GM19240 (cell line): ENCODE measurements around the gene LRP6.
"Not testable (repeated sequence)": the region's sequence is repeated elsewhere in the genome, so short reads cannot be mapped to it uniquely, and the experiment has no call there.

ENCODE experiments used
- DNase-seq: peaks from one replicate; pipeline ENCODE4 v3.0.0; 2011; ENCODE audit warnings: low spot score; ENCODE audit not compliant: insufficient read length

Gene LRP6

DNA sequence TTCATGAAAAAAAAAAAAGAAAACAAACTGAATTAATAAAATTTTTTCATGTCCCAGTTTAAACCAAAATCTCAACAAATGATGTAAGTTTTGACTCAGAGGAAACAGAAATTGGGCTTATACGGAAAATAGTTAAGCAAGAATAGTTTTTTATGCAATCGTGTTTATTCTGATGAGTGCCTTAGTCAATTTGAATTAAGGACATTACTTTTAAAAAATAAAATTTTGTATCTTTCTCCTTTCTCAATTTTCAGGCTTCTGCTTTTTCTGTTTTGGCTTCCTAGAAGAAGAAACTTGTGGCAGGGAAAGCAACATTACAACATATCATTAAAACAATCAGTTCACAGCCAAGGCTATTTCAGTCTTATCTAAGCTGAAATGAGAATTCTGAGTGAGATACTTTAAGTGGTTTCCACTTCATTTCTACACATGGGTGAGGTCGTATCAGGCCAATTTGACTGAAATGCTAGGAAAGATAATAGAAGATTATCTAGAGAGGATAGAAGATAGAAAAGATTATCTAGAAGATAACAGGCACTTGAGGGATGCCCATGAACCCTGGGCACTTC lies 143.7 kb downstream of the LRP6 start:
- DNase-seq: no peak

DNA sequence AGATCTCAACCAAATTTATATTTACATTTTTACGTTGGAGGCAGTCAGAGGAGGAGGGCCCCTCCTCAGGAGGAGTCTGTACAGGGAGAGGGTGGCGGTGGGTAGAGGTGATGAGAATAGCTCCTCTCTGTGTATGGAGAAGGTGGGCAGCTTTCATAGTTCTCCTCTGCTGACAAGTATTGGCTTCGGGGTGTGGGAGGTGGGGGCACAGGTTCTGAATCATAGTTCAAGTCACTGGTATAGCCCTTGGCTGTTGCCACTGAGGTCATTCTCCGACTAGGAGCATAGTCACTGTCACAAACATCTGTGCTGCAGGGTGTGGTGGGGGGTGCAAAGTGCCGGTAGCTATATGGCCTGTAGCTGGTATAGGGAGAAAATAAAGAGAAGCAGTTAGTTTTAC lies 145.8 kb downstream of the LRP6 start:
- no peak for DNase-seq

DNA sequence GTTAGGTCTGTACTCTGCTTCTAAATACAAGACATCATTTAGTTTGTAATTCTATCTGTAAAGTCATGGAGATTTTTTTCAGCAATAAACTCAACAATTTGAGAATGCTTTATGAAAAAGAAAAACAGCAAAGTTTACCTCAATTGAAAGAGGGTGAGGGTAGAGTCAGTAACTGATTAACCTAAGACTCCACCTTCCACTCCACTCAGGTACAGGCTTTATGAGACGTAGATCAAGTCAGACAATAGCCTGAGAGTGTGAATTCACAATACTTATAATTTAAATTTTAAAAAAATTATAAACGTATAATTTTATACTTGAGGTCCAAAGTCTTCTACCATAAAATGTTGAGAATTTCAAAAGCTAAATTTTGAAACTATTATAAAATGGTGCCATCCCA lies 150.2 kb downstream of the LRP6 start:
- DNase-seq: no peak

DNA sequence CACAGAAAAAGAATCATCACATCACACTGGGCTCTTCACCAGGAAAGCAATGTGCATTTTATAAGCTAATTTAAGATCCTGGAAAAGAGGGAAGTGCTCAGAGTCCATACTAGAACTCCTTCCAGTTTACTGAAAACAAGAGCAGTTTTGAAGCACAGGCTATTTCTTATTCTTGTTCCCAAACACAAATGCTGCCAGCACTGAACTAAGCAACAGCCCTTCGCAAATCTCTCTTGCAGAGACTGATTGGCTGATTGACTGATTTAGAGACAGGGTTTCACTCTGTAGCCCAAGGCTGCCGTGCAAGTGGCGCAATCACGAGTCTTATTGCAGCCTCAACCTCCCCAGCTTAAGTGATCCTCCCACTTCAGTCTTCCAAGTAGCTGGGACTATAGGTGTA lies 151.3 kb downstream of the LRP6 start:
- DNase-seq: no peak

DNA sequence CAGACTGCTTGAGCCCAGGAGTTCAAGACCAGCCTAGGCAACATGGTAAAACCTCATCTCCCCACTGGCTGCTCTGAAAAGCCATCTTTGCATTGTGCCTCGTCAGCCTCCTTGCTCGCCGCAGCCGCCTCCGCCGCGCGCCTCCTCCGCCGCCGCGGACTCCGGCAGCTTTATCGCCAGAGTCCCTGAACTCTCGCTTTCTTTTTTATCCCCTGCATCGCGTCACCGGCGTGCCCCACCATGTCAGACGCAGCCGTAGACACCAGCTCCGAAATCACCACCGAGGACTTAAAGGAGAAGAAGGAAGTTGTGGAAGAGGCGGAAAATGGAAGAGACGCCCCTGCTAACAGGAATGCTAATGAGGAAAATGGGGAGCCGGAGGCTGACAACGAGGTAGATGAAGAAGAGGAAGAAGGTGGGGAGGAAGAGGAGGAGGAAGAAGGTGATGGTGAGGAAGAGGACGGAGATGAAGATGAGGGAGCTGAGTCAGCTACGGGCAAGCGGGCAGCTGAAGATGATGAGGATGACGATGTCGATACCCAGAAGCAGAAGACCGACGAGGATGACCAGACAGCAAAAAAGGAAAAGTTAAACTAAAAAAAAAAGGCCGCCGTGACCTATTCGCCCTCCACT lies 155.8 kb downstream of the LRP6 start:
- DNase-seq: not testable (repeated sequence)

DNA sequence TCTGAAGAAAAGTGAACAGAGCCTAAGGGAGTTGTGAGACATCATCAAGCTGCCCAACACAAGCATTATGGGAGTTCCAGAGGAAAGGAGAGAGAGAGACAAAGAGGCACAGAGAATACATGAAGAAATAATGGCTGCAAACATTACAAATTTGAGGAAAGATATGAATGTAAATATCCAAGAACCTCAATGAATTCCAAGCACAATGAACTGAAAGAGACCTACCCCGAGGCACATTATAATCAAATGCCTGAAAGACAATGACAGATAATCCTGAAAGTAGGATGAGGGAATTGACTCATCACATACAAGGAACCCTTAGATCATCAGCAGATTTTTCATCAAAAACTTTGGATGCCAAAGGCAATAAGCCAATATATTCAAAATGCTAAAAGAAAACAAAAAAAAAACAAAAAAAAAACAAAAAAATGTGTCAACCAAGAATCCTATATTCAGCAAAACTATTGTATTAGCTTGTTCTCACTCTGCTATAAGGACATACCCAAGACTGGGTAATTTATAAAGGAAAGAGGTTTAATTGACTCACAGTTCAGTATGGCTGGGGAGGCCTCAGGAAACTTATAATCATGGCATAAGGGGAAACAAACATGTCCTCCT lies 158.3 kb downstream of the LRP6 start:
- no peak for DNase-seq

DNA sequence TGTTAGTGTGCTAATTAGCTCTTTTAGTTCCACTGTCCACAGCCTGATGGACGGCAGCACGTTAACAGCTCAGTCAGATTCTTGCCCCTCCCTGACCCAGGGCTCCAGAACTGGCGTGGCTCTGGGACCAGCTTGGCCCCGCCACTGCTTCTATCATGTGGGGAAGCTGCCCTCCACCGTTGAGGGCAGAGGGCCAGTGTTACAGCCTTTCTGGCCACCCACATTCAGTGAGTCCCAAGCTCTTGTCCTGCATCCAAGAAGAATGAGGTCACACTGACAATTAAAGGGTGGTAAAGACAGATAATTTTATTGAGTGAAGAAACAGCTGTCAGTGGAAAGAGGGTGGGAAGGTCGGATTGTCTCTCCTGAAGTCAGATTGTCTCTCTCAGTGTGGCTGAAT lies 159.2 kb downstream of the LRP6 start:
- no peak for DNase-seq

DNA sequence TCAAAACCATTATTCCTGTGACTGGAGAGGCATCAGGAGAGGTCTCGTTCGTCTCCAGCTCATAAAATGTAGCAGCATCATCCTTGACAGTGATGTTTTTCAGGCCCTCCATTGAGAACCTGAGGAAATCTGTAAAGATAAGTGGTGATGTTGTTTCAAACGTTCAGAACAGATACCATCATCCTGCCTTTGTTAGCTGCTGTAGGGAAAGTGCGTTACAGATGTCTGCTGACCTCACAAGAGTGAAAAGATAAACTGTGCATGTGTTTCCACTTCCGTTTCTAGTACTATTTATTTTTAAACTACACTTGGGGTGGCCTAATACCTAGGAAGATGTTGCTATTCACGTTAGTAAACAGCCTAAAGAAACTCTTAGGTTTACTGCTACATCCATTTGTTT lies 167.7 kb downstream of the LRP6 start:
- no peak for DNase-seq

DNA sequence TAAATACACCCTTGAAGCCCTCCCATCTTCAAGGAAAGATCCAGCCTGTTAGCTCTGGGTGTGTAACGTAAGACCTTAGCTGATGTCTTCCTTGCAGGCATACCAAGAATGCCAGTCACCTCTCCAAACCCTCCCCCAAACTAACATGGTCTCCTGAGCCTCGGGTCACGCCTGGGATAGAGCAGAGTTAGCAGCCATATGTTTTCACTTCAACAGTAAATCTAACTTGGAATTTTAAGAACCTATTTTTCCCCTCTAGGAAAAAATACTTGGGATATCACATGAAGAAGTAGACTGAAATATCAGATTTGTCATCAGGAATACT lies 168.2 kb downstream of the LRP6 start:
- DNase-seq: no peak

DNA sequence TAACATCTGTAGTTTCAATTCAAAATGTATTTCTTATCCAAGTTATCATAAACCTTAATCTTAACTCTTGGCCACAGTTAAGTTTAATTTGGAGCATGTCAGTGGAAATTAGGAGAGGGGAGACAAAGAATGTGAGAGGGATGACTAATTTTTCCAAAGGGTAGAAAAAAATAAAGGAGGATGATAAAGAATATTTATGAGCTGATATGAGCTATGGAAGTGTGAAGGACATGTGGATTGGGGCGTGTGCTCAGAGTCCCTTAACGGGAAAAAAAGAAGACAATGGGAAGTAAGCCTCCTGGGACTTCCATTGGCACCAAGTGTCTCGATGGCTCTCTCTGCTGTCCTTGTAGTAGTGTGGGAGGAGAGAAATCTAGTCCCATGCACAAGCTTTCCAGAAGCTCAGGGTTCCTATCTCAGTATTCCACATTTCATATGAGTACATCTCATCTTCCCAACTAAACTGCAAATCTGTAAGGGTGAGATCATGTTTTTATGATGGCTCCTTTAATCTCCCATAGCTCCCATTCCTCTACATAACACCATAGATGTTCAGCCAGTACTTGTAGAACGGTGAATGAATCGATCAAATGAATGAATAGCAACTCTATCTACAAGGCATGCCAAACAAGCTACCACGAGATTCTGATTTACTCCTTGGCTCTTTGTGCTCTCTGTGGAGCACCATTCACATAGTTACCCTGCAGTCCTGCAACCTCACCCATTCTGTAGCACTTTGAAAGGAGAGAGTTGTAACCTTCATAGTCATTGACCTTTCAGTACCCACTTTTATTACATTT lies 168.8 kb downstream of the LRP6 start:
- no peak for DNase-seq

DNA sequence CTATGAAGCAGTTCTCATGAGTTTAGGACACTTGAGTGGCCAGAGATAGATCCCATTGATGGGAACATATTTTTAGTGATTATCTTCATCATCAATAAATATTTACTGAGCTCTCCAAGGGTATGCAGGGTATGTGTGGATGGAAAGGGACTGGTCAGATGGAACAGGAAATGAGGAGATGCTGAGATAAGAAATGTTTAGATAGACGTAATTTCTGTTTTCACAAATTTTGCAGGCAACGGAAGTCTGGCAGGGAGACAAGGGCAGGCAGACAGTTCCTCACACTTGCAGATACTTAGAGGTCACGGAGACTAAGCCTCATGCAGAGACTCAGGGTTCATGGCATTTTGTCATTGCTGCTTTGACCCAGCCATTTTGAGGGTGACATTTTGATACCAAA lies 171.8 kb downstream of the LRP6 start:
- DNase-seq: no peak

DNA sequence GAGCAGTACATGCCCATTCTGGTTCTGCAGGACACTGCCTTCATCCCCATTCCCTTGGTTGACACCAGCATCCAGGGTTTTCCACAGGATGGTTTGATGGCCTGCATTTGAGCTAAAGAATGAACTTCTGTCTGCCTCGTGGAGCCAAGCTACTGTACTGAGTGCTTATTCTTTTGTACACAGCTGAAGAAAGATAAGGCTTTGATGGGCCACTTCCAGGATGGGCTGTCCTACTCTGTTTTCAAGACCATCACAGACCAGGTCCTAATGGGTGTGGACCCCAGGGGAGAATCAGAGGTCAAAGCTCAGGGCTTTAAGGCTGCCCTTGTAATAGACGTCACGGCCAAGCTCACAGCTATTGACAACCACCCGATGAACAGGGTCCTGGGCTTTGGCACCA lies 172.4 kb downstream of the LRP6 start:
- DNase-seq: no peak

DNA sequence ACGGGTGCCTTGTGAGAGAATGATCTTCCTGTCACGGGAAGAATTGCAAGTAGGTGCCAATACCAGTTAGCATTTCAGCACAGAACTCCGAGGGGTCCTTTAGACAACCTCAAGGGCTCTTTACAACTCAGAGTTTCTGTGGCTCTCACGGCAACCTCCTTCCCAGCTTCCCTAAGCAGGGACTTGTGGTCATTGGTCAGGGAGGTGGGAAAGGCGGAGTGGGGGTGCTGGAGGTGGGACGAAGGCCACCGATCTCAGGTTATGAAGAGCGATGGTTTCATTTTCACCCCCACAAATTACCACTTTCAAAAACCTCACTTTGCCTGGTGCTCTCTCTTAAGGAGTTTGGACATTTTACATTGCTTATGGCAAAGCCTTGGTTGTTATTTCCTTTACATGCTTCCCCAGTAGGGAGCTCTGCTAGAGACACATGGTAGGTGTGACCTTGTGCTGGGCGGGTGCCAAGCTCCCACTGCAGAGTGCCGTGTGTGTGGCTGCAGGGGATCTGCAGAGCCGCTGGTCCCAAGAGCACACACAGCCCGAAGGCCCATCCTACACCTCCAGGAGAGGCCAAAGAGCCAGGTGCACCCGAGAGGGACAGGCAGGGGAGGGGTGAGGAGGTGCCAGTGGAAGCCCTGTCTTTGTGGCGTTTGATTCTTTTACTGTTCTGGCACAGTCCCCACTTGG lies 174.7 kb downstream of the LRP6 start:
- no peak for DNase-seq

DNA sequence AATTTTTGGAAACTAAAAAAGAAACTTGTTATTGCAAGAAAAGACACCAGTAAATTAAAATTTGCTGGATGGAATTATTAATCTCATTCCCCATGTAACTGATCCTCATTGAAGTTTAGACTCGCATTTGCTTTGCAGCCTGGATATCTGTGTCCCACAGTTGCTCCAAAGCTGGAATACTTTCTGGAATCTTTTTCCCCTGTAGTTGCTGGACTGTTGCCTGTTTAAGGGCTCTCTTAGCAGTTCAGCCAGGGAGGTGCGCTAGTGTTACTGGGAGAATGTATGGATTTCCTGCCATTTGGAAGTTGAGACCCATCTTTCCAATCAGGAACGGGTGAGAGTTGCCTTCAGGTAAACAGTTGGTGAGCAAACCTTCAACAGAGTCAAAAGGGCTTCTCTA lies 175.8 kb downstream of the LRP6 start:
- no peak for DNase-seq

DNA sequence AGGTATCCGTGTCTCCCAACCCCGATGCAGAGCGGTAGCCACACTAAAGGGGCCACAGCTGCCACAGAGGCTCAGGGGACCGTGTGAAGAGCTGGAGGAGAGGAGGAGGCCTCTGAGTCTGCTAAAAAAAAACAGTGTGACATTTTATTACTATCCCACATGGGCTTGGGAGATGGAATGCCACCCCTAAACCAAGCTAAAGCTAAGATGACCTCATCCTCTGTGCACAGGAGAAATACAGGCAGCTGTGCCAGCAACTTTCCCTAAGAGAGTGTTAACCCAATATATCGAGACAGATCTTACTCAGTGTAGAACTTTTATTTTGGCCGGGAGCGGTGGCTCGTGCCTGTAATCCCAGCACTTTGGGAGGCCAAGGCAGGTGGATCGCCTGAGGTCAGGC lies 178.1 kb downstream of the LRP6 start:
- no peak for DNase-seq

DNA sequence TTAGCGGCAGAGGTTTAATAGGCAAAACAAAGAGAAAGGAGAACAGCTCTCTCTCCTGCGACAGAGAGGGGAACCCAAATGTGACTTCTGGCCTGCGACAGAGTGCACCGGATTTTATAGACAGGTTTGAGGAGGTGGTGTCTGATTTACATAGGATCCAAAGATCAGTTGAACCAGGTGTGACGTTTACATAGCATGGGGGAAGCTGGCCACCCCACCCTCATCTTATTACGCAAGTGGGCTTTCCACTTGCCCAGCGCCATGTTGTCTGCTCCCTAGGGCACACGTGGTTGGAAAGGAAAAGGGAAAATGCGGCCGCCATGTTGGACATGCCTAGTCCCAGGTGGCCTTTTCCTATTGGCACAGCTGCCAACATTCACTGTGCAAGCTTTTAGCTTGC lies 178.7 kb downstream of the LRP6 start:
- no peak for DNase-seq

DNA sequence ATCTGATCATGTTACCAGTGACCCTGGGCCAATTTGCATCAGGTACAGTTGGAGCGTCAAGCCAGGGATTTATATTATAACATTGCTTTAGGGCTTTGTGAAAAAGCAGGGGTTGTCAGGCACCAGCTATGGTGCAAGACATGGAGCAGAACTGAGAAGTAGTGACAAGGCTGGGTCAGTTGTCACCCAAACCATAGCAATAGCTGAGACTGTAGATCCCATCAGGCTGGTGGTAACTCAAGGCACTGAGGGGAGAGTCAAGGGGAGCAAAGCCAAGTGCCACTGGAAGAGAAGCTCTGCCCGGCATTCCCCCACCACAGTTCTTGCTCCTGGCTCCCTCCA lies 179.2 kb downstream of the LRP6 start:
- no peak for DNase-seq

DNA sequence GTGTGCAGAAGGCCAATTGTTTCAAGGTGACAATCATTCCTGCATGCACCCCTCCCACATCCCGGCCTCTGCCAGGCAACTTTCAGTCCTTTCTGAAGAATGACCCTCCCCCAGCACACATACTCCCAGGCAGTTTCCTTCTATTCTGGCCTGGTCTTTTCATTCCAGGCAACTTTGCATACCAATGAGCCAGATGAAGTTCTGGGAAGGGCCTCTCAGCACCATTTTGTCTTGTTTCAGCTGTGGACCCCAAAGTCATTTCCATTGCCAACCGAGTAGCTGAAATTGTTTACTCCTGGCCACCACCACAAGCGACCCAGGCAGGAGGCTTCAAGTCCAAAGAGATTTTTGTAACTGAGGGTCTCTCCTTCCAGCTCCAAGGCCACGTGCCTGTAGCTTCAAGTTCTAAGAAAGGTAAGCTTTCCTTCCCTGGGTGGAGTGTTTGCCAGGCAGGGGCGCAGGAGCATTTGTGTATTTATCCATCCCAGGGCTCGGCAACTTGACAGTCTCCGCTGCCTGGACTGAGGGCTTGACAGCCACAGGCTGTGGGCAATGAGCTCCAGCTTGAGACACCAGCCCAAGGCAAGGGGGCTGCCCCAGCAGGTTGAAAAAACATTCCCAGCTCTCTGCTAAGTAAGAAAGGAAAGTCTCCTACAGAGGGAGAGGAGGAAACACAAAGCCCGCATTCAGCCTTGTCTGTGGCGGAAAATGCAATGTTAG lies 179.7 kb downstream of the LRP6 start:
- no peak for DNase-seq

DNA sequence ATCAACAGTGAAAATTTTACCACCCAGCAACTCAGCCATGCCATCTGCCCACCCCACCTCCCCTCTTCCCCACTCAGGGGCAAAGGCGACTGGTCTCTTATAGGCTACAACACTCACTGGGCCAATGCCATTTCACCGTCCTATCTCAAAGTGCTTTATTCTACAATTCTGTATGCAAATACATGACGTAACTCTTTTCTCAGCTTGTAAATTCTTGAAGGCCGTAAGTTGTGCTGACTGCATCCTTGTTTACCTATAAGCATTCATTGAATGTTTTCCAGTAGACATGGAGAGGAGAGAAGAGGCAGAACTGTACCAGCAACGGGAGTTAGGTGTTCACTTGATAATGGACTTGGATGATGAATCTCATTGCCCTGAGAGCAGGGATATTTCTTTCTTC lies 180.5 kb downstream of the LRP6 start:
- no peak for DNase-seq

DNA sequence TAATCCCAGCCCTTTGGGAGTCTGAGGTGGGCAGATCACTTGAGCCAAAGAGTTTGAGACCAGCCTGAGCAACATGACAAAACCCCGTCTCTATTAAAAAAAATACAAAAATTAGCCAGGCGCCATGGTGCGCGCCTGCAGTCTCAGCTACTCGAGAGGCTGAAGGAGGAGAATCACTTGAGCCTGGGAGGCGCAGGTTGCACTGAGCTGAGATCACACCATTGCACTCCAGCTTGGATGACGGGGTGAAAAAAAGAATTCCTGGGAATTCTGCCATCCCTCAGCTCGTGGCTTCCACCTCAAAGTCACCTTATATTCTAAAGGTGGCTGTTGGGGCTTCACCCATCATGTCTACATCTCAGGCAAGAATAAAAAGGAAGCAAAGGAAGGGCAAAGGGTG lies 183.2 kb downstream of the LRP6 start:
- DNase-seq: no peak

DNA sequence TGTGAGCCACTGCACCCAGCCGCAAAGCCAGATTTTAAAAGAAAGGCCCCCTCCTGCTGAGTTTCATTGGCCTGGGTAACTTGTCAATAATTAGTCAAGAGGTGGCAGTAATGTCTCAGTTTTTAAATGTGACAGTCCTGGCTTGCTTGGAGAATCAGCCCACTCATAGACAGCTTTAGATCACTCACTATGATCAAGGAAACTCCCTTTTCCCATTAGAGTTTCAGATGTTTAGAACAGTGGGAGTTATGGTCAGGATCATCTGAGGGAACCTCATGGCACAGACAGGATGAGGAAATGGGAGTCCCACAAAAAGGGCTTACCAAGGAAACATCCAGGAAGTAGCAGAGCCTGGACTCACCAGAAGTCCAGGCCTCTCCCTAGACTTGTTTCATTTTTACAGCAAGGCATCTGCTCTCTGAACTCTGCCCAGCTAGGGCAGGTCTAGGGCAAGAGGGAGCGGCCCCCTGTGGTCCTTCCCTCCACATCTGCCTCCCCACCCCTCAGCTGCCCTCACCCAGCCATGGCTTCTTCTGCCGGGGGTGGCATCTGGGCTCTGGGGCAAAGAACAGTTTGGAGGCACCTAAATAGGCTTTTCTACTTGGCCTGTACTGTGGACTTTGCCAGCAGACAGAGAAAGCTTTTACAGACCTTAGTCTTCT lies 184.9 kb downstream of the LRP6 start:
- no peak for DNase-seq
